HG02884 (cell line): ENCODE results near the gene DUSP16.
"Not testable (repeated sequence)": the region's sequence is repeated elsewhere in the genome, so short reads cannot be mapped to it uniquely, and the experiment has no call there.

Experiments used
- ATAC-seq: cut with Tn5 transposase; IDR thresholded peaks from one replicate; pipeline ENCODE4 v1.9.1; 2021; ENCODE audit warnings: mild to moderate bottlenecking, moderate library complexity; ENCODE audit not compliant: unreplicated experiment

The DUSP16 gene

GRCh38 chr12:12521888-12522287 is 40.8 kb downstream of the DUSP16 start:
- no peak for ATAC-seq

- no peak for ATAC-seq
Observed at GRCh38 chr12:12521044-12521485, 41.6 kb downstream of the DUSP16 start.

GRCh38 chr12:12520273-12520672 is 42.4 kb downstream of the DUSP16 start:
- no peak for ATAC-seq

GRCh38 chr12:12519354-12519998 is 43.2 kb downstream of the DUSP16 start:
- no peak for ATAC-seq

GRCh38 chr12:12518919-12519318 is 43.7 kb downstream of the DUSP16 start:
- no peak for ATAC-seq

- no peak for ATAC-seq
Observed at GRCh38 chr12:12518464-12518845, 44.2 kb downstream of the DUSP16 start.

- ATAC-seq, result no peak
Observed at GRCh38 chr12:12513416-12514006, 49.2 kb downstream of the DUSP16 start.

GRCh38 chr12:12511895-12512711 is 50.6 kb downstream of the DUSP16 start:
- no peak for ATAC-seq

- no peak for ATAC-seq
Observed at GRCh38 chr12:12511021-12511783, 51.5 kb downstream of the DUSP16 start.

- ATAC-seq, result no peak
Observed at GRCh38 chr12:12510551-12510950, 52.1 kb downstream of the DUSP16 start.

- no peak for ATAC-seq
Observed at GRCh38 chr12:12510141-12510540, 52.5 kb downstream of the DUSP16 start.

GRCh38 chr12:12508612-12509011 is 54.1 kb downstream of the DUSP16 start:
- no peak for ATAC-seq

GRCh38 chr12:12507121-12507520 is 55.5 kb downstream of the DUSP16 start:
- no peak for ATAC-seq

GRCh38 chr12:12506496-12506890 is 56.2 kb downstream of the DUSP16 start:
- ATAC-seq, result no peak

GRCh38 chr12:12505544-12506495 is 56.8 kb downstream of the DUSP16 start:
- peak; percentile 94 for ATAC-seq

GRCh38 chr12:12503384-12504078 is 59.1 kb downstream of the DUSP16 start:
- ATAC-seq, result no peak

- no peak for ATAC-seq
Observed at GRCh38 chr12:12502815-12503151, 59.9 kb downstream of the DUSP16 start.

GRCh38 chr12:12502130-12502814 is 60.4 kb downstream of the DUSP16 start:
- not testable (repeated sequence) for ATAC-seq

GRCh38 chr12:12501121-12501520 is 61.5 kb downstream of the DUSP16 start:
- ATAC-seq, result no peak
